ENCODE results near the gene CIBAR2.

The CIBAR2 gene

DNA sequence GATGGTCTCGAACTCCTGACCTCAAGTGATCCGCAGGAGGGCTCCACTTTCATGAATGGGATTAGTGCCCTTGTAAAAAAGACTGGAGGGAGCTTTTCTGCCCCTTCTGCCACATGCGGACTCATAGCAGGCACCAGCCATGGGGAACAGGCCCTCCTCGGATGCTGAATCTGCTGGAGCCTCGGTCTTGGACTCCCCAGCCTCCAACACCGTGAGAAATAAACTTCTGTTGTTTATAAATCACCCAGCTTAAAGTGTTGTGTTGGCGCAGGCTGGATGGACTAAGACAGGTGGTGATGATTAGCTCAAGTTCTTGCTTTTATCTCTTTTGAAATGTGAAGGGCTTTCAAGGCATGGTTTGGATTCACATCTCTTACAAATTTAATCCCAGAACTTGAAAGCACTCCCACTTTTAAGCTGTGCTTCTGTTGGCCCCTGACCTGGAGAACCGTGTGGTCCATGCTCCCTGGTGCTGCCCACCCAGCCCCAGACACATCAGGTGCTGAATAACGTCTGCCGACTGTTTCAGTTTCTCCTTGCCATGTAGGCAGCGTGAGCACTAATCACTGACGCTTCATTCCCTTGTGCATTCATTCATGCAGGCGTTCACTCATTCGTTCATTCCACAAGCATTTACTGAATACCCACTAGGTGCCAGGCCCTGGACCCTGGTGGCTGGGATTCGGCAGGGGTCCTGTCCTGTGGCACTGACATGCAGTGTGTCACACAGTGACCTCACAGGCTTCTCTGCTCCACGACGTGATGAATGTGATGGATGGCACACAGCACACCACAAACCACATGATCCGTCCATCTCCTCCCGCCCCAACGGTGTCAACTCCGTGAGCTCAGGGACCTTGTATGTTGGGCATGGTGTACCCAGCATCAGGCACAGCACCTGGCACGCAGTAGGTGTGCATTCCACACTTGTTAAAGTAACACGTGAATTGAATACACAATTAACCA is 8.9 kb downstream of the CIBAR2 start:
- no peak for DNase-seq (ENCODE audit: low spot score)

DNA sequence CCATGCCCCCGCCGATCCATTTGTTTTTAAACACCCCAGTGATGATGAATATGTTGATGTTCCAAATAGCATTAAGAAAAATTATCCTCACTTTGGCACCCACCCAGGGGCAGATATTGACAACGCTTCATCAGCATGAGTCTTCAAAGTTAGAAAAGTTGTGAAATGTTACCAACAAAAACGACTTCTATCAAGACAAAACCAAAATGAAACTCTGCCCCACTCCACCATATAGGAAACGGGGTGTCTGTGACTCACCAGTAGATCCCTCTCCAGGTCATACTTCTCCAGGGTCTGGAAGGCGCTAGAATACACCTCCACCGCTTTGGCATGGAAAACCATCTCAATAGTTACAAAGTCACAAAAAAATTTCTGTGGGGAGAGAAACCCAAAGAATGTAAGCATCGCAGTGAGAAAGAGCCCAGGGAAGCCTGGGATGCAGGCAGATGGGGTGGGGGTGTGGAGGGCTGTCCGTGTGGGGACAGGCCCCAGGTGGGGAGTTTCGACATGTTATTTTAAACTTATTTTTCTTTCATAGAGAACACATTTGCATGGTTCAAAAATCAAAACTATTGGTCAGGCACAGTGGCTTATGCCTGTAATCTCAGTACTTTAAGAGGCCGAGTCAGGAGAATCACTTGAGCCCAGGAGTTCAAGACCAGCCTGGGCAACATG is 10.2 kb downstream of the CIBAR2 start:
- no peak for DNase-seq (ENCODE audit: low spot score)

DNA sequence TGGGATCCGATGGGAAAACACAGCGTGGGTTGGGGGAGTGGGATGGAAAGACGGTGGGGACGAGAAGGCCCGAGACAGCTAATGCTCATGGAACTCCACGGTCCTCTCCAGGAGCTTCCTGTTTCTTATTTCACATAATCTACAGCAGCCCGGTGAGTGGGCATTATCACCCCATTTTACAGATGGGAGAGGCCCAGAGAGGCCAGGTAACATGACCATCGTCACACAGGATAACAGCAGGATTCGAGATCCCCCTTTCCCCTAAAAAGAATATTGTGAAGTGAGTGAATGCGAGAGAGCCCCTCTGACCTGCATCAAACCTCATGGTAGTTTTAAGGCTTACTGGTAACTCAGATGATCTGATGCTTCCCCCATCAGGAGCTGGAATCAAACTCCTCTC is 12.0 kb downstream of the CIBAR2 start:
- no peak for DNase-seq (ENCODE audit: low spot score)

DNA sequence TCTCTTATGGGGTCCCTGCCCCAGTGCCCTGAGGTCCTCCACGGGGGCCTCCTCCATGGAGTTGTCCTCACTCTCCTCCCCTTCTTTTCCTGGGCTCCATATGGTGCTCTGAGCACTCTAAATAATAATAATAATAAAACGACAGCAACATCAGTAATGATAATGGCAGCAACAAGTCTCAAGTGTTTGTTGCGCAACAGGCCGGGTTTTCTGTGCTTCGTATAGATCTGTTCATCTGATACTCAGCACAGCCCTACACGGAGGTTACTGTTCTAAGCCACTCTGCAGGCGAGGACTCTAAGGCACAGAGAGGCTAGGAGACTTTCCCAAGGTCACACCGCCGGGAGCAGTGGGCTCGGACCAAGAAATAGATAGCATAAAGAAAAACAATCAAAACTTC is 13.7 kb downstream of the CIBAR2 start:
- no peak for DNase-seq (ENCODE audit: low spot score)

DNA sequence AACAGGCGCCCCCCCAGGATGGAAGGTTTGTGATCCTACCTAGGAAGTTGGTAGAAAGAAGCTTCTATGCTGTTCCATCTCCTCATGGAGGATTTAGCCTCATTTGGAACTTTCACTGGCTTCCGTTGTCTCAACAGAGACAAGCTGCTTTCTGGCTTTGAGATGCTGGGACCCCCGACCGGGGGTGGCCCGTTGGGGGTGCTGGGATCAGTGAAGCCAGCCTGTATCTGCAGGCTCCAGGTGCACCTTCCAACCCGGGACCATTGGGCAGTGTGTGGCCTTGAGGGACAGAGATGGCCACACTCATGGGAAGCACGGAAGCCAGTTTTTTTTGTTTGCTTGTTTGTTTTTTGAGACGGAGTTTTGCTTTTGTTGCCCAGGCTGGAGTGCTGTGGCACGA is 15.4 kb downstream of the CIBAR2 start:
- DNase-seq (ENCODE audit: low spot score): no peak

DNA sequence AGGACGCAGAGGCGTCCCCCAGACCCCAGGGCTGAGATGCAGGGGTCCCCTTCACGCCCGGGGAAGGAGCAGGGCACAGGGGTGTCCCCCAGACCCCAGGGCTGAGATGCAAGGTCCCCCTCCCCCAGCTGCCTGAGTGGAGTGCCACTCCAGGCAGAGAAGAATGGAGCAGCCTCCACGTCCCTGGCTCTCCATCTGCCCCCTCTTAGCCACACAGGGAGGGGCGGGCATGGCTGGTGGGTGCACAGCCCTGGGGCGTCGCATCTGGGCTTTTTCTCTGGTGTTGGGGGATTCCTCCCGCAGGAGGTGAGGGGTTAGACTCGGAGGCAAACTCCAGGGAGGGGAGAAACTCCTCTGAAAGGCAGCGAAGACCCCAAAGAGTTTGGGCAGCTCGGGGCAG is 17.5 kb downstream of the CIBAR2 start:
- DNase-seq (ENCODE audit: low spot score): no peak

DNA sequence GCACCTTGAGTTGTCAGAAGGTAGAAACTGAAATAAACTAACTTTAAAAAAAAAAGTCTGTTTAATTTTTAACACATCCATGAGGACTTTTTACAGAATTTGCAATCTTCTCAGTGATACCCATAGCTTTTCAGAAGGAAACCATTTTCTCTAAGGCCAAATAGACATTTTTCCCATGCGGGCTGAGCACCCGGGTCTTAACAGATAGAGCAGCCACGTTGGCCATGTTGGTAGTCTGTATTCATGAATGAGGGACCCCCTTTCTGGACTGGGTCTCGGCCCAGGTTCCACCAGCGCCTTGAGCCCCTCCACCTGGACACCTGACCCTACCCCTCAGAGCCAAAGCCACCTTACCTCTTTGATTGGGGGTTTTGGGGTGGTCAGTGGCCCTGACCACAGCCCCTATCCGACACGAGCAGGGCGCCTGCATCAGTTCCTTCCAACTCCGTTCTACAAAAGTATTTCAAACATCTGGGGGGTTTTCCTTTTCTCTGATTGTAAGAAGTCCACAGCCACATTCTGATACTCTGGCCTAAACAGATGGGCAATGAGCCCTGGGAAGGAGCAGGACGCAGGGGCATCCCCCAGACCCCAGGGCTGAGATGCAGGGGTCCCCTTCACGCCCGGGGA is 18.0 kb downstream of the CIBAR2 start:
- no peak for DNase-seq (ENCODE audit: low spot score)

DNA sequence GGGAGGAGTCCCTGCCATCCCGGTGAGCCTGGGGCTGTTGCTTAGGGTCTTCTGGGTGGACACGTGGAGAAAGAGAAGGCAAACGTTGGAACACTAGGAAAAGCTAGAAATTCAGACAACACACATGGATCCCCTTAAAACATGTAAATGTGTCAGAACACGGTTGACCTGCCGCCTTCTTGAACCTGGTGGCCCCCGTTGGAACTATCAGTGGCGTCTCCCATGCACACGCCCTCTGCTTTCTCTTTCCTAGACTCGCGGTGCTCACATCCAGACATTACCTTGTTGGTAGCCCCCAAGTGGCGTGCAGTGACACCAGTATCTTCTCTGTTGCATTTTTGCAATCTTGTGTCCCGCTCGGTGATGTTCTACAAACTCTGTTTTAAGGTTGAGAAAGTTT is 18.6 kb downstream of the CIBAR2 start:
- DNase-seq (ENCODE audit: low spot score): no peak

DNA sequence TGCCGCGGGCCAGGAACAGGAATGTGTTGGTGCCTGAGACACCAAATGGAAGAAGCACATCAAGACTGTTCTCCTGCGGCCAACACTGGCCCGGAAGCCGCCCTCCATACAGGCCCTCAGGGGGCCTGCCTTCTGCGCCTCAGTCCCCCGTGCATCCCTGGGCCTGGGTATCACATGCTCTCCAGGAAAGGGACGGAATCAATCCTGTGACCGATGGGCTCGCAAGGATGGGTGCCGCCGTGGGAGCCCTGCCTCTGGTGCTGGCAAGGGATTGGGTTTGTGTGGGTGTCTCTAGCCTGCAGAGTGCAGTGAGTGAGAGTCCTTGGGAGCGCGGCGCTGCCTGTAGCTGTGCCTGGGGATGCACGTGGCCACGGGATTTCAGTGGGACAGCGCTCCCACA is 19.4 kb downstream of the CIBAR2 start:
- DNase-seq (ENCODE audit: low spot score): no peak

DNA sequence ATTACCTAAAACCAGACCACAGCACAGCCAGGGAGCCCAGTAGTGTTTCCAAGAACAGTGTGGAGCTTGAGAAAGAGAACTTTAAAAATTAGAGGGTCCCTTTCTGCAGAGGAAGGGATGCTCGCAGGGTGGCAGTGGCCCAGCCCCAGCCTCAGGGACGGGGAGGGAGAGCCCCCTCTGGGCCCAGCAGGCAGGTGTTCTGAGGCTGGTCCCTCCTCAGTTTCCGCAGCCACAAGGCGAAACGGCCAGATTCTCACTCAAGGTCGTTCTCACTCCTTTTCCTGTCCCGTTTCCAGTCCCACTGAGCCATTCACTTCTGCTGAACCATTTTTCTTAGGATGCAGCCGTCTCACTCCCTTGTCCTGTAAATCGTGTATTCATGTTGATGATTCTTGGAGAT is 20.0 kb downstream of the CIBAR2 start:
- no peak for DNase-seq (ENCODE audit: low spot score)

DNA sequence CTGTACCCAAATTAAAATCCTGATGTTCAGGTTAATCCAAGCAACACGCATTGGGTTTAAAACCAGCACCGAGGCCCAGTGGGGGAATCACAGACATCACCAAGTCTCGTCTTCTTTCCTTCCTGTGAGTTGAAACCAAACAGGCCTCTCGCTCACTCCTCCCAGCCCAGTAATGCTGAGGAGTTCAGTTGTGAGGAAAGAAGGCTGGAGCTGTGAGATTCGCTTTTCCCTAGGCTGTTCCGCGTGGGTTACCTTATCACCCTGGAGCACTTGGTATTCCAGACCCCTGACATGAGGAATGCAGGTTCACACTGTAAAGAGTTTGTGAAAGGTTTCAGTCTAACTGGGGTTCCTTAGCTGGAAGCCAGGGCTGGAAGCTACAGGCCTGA is 20.8 kb downstream of the CIBAR2 start:
- DNase-seq (ENCODE audit: low spot score): no peak

DNA sequence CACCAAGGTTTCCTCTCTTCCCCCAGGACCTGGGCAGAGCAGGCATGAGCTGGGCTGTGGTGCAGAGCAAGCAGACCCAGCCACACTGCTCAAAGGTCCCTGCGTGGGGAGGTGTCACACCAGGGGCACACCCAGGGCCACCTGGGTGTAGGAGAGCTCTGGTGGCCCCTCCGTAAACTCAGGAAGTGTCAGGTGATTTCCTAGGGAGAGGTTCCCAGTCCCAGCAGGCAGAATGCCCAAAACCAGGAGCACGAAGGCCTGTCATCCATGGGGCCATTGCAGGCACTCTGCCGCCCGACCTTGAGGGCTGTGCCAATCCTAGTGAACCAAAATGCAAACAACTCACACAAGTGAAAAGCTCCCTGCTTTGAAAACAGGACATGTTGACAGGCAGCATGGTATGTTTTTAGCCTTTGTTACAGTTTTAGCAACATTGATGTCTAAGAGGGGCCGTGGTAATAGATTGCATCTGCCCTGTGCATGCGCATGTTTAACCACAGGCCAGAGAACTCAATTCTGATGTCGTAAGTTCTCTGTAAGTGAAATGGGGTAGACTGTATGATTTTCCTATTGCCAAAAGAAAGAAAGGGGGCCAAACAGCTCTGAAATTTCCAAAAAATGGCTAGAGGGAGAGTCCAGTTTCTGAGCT is 21.3 kb downstream of the CIBAR2 start:
- no peak for DNase-seq (ENCODE audit: low spot score)

DNA sequence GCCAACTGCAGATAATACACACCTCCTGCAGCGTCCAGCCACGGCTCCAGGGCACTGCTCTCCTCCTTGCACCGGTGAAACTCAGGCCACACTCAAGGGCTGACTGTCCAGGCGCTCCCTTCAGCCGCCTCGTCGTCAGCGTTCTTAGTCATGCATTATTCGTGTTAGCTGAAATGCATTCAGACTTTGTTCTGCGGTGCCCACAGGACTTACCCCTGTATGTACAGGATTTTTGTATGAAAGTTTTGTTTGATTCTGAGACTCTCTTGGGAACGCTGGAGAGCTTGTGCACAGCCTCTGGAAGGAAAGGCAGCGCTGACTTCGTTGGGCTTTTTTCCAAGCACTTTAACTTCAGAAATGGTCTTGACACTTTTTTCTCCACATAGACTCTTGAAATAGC is 22.1 kb downstream of the CIBAR2 start:
- no peak for DNase-seq (ENCODE audit: low spot score)

DNA sequence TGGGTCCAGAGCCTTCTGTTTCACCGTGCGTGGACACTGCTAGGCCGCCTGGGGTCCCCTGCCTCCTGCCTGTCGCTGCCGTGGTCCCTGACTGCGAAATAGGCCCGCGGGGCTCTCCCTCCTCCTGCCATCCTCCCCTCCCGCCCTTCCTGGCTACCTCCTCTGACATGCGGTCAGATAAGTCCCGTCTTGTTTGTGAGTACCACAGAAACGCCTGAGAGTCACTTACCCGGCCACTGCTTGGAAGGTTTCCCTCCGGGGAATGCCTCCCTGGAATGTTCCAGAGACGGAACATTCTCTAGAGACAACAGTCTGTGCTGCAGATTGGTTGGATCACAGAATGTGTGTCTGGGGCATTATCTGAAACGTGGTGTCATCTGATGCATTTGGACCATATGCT is 22.7 kb downstream of the CIBAR2 start:
- no peak for DNase-seq (ENCODE audit: low spot score)

DNA sequence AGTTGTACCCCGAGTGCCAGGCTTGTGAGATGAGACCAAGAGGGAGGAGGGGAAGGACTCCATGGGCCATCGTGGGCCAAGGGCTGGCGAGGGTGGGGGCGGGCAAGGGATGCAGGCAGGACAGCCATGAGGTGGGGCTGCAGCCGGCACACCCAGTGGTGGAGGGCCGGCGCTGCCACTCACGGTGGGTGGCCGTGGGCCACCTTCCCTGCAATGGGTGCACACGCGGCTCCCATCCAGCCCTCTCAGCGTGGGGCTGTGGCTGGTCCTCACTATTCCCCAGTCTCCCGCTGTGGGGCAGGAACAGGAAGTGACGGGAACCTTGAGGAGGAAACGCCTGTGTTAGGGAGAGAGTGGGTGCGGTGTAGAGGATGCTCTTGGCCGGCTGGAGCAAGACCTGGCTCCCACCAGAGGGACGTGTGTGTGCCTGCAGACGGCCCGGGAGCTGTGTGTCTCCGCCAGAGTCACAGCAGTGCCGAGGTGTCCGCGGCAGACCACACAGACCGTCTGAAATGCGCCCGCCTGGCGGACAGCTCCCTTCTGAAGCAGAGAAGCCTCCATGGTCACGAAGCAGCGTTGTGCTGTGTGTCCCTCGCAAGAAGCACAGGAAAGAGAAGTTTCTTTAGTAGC is 23.6 kb downstream of the CIBAR2 start:
- DNase-seq (ENCODE audit: low spot score): no peak

DNA sequence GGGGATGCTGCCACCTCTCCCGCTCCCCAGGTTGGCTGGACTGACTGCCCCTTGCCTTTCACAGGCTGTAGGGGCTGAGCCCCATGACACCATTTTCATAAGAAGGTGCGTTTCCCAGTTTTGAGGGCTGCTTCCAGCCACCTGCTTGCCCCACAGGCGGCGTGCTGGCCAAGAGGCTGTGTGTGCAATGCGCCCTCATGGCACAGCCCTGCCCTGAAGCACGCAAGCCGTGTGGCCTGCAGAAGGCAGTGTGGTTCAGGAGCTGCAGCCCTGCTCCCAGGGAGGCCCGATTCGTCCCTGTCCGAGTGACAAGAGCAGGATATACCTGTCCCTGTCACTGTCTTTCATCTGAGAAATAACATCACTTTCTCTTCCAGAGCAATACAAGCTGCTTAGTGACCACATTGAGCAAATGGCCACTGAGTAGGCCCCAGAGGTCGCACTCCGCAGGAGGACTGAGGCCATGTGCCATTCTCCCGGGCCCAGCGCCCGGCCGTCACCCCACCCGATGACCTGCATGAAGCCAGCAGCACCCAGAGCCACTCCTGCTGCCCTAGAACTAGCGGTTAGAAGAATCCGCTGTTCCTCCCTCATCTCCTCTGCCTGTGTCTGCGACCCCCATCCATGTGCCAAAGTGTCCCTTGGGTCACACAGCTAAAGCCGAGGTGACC is 24.2 kb downstream of the CIBAR2 start:
- no peak for DNase-seq (ENCODE audit: low spot score)

DNA sequence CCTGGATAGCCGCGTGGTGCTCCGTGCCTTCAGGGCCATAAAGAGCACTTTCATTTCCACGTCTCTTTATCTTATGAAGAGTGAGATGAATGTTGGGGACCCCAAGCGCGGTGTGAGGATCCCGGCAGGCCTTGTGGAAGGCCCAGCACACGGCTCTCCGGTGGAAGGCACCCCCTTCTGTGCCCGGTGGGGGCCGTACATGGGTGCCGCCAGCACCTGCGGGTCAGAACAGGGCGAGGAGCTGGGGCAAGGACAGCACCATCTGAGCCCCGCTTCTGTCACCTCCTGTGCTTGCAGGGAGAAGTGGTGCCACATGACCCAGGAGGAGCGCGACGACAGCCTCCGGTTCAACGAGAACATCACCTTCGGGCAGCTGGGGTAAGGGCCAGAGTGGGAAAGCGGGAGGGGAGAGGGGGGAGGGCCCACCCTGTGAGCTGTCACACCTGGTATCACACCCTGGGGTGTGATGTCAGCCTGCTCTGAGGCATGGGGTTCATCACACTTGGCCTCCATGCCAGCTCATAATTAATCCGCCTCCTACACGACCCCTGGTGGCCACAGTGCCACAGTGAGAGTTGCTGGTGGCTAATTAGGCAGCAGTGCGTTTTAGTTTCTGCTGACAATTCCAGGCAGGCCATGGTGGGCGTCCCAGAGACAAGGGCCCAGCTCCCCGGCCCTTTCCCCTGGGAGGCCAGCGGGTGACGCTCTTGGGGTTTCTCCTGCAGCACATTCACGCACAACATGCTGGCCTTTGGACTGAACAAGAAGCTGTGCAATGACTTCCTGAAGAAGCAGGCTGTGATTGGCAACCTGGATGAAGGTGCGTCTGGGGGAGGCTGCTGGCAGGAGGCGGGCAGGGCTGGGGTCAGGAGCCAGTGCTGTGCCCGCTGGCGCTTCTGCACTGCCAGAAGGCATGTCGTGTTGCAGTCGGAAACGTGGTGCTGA is 25.7 kb downstream of the CIBAR2 start:
- peak; percentile 90 for DNase-seq (ENCODE audit: low spot score)

DNA sequence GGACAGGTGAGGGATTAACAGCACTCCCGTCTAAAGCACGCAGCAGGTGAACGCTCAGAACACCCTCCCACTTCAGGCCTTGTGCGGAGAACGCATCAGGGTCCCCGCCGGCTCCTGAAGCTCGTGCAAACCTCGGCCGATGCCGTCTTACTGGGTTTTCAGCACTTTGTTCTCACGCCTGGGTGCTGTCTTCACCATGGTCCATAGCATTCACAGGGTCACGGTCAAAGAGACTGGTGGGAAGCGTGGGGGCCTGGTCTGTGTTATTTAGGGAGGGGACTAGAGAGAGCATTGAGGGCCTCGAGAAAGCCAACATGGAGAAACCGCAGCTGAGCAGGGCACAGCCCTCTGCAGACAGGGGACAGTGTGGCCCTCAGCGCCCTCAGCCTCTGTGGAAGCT is 26.6 kb downstream of the CIBAR2 start:
- DNase-seq (ENCODE audit: low spot score): no peak

DNA sequence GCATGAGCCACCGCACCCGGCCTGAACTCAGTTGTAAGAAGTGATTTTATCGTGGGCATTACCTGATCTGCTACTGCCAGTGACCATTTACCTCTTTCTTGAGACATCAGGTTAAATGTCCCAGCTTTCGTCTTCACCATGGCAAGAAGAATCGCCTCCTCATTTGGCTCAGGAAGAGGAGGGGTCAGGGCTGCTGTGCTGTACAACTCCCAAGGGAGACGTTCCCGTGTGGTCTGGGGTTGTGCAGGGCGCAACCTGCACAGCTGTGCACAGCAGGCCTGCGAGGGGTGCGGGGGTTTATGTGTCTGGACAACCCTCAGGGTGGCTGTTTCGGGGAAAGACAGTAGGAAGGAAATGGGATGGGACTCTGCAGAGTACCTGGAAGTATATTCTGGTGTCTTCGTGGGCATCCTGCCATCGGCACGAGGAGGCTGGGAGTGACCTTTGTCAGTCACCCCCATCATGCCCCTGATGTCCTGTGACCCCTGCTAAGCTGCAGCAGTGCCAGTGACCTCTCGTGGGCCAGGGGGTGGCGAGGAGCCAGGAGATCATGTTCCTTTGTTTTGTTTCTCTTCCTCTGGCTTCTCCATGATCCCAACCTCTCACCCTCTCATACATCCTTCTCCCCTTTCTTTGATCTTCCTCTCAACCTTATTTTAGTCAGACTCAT is 27.3 kb downstream of the CIBAR2 start:
- DNase-seq (ENCODE audit: low spot score): no peak
